Coronary artery (tissue), 2 donors: ENCODE data around the gene C9orf50.

ENCODE experiments used
- DNase-seq: peaks from one replicate; pipeline ENCODE4 v3.0.0-alpha.2; 2017; ENCODE audit warnings: low spot score
- H3K27ac ChIP-seq, 2 donors: fragments of 200-600 bp; sonication (generic); one replicate each; pipeline ENCODE4 v1.5.1; 2016 to 2019
- H3K4me3 ChIP-seq: fragments of 200-600 bp; sonication (generic); 2 replicates; pipeline ENCODE4 v1.5.1; 2016; ENCODE audit warnings: mild to moderate bottlenecking, moderate library complexity
- CTCF ChIP-seq: fragments of 200-600 bp; sonication (generic); IDR thresholded peaks from one replicate; pipeline ENCODE4 v1.5.1; 2019; ENCODE audit warnings: antibody characterized with exemption

C9orf50 gene

GRCh38 chr9:129586685-129587084 is 34.2 kb downstream of the C9orf50 start:
- Histone ChIP-seq H3K4me3 (no peak overlapping the region), H3K27ac (no peak overlapping the region)
- TF ChIP-seq CTCF: no peak
- no peak for DNase-seq

GRCh38 chr9:129586245-129586644 is 34.7 kb downstream of the C9orf50 start:
- no peak for TF ChIP-seq CTCF

GRCh38 chr9:129585352-129585751 is 35.5 kb downstream of the C9orf50 start:
- Histone ChIP-seq H3K4me3 (no peak overlapping the region), H3K27ac (no peak overlapping the region)
- DNase-seq: no peak
- no peak for TF ChIP-seq CTCF

More at GRCh38 chr9:129586245-129586644, 34.7 kb downstream of the C9orf50 start:
- DNase-seq: no peak
- no peak overlapping the region for H3K4me3 ChIP-seq
- no peak overlapping the region for H3K27ac ChIP-seq

- no peak overlapping the region for H3K4me3 ChIP-seq
- peak; percentile 83 for DNase-seq
- peak overlapping the region in 1 of 2 donors; percentile 50 for H3K27ac ChIP-seq
- no peak for TF ChIP-seq CTCF
Observed at GRCh38 chr9:129584136-129584535, 36.8 kb downstream of the C9orf50 start.

GRCh38 chr9:129583308-129584038 is 37.4 kb downstream of the C9orf50 start:
- H3K4me3 ChIP-seq: no peak overlapping the region
- no peak overlapping the region for H3K27ac ChIP-seq
- no peak for TF ChIP-seq CTCF
- no peak for DNase-seq

- DNase-seq: no peak
- no peak for TF ChIP-seq CTCF
- Histone ChIP-seq H3K27ac (no peak overlapping the region), H3K4me3 (no peak overlapping the region)
Observed at GRCh38 chr9:129582855-129583254, 38.0 kb downstream of the C9orf50 start.

GRCh38 chr9:129581505-129582189 is 39.3 kb downstream of the C9orf50 start:
- H3K27ac ChIP-seq: no peak overlapping the region
- DNase-seq: no peak
- TF ChIP-seq CTCF: no peak
- no peak overlapping the region for H3K4me3 ChIP-seq
